A172 (cell line): ENCODE measurements around the gene LBX1. TPM values are rescaled to one million over a fixed set of nuclear protein-coding genes. Genes with fewer than 3 reads are reported as not detected.
A peak's percentile ranks its signal among the peaks of the same experiment; 100 is the strongest.

Experiments
- DNase-seq: peaks from one replicate; pipeline ENCODE4 v3.0.0-alpha.2; 2015; ENCODE audit warnings: low spot score
- total RNA-seq: library from RNA; depleted of rRNA; stranded (reverse); fragments of >200 nt; shearing (Covaris generic); gene quantifications from 2 replicates; pipeline ENCODE4 v1.2.3, GENCODE V29; 2014; rRNA removed

Gene LBX1, protein sequence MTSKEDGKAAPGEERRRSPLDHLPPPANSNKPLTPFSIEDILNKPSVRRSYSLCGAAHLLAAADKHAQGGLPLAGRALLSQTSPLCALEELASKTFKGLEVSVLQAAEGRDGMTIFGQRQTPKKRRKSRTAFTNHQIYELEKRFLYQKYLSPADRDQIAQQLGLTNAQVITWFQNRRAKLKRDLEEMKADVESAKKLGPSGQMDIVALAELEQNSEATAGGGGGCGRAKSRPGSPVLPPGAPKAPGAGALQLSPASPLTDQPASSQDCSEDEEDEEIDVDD
- 1.1 and 1.2 TPM in 2 replicates for total RNA-seq

DNA sequence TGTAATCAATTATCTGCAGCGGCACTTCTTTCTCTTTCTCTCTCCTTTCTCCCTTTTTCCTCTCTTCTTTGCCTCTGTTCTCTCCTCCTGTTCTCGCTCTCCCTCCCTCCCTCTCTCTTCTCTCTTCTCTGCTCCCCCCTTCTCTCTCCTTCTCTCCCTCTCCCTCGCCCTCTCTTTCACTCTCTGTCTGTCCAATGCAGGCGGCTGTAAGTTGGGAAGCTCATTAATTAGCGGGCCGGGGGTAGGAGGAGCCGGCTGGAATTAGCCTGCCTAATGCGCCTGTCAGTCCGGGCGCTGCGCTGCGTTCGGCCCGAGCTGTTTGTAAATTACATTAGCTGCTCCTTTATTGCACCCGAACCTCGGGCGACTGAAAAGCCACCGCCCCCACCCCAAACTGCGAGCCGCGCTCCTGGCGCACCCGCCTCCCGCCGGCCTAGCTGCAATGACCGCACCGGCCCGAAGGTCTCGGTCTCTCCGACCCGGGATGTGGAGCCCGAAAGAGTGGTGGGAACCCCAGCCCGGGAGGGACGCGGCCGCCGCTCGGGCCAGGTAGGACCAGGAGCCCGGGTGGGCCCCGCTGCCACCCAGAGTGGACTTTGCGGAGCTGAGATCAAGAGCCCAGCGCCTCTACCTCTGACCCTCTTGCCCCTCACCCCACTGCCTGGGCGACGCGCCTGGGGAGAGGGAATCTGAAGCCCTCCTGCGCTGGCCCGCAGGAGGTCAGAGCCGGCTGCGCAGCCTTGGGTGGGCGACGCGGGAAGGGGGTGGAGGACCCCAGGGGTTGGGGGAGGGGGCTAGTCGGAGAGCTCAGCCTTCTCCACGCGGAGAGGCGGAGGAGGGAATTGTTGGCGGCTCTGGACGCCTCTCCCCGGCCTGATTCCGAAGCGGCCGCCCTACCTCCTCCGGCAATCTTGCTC, at the start of gene LBX1:
Gene LBX1, minus strand, starts transcription at position 198 of the 917 bp plus-strand sequence. CDS start 648 bp downstream, outside the sequence.
- DNase-seq = no peak

DNA sequence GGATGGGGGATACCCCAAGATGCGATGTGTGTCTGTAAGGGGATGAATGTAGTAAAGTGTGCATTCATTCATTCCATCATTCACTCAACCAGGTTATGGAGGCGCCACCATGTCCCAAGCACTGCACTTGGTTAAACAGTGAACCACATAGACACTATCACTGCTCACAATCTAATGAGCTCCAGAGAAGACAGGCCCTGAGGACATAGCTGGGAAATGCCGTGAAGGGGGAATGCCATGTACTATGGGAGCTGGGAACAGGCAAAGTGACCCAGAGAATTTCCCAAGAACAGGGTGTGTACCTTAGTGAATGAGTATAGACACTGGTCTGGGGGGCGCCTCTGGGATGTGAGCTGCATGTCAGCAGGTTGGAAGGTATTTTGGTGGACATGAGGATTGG, 44.5 kb upstream of the LBX1 start:
- no peak for DNase-seq

DNA sequence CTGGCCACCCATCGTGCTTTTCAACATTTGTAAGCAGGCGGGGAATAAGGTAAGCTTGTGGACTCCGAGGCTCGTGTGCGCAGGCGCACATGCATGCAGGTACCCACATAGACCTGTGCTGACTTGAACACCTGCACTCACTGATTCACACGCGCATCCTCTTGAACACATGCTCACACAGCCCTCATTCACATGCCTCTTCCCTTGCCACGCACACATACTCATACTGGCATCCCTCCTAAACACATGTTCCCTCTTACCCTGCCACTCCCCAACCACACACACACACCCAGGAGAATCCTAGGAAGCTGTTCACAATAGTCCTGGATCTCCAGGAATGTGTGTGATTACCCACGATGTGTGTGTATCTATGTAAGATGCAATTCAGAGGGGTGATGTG, 44.1 kb upstream of the LBX1 start:
- DNase-seq = no peak

GRCh38 chr10:101272229-101272868, 43.1 kb upstream of the LBX1 start:
- peak; percentile 64 for DNase-seq

DNA sequence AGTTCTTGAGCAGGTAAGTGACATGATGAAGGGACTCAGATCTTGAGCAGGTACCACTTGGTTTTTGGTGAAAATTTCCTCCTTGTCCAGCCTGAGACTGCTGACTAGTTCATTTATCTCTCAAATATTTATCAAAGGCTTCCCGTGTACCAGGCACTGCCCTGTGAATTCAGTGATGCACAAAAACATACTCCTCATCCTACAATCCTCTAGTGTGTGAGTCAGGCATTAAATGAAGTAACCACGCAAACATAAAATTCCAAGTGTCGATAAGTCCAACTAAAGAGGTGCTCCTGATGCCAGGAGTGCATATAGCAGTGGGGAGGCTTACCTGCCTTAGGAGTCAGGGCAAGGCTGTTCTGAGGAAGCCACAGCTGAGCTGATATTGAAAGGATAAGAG, 41.5 kb upstream of the LBX1 start:
- DNase-seq = no peak

GRCh38 chr10:101267776-101268175, 38.5 kb upstream of the LBX1 start:
- no peak for DNase-seq

- no peak for DNase-seq
Observed at GRCh38 chr10:101267290-101267680, 38.0 kb upstream of the LBX1 start.

DNA sequence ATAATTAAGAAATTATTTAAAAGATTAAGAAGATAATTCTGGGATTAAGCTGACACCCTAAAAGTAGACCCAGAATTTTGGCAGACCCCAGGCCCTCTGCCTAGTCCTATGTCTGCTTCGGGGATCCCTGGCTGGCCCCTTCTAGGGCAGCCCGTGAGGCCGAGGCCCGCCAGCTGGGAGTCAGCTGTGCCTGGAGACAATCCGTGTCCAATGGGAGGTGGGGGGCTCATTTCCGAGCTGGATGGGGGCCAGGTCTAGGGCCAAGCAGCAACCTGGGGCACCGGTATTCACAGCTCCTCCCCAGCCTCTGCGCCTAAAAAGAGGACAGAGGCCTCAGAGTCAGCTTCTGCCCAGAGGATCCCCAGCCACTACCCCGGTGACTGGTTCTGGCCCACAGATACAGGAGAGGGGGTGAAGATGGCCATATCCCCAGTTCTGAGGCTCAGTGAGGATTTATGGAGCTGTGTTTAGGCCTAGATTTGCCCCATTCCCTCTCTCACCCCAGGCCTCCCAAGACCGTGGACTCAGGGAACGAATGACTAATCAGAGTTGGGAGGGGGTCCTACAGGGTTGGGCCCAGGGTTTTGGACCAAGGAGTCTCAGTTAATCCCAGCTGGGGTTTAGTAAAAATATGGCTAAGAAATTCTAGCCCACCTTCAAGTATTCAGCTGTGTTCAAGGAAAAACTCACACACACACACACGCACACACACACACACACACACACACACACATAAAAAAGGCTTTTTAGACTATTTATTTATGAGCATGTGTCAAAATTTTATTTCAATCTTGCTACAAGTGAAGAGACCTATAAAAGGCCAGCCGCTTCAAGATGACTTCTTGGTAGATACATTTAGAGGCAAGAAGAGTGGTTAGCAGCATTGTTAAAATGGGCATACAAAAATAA, 37.4 kb upstream of the LBX1 start:
- no peak for DNase-seq

DNA sequence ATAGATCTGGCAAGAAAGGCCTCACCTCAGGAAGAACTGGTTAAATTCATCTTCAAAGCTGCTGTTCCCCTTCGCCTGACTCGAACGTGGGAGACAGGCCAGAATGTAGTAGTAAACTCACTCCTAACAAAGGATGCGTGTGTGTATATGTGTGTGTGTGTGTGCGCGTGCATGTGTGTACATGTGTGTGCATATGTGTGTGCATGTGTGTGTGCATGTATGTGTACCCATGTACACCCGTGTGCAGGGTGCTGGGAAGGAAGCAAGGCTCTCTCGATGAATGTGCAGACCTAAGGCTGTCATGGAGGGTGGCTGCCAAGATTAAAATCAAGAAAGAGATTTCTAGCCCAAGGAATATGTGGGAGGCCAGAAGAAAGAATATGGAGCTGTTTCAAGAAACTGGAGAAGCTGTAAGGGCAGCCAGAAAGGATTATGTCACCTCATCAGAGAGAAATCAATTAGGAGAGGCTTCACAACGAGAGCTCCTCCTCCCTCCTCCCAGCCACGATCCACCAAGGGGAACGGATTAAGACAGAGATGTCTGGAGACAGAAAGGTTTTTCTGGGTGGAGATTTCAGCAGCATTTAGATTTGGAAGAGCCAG, 34.0 kb upstream of the LBX1 start:
- DNase-seq = no peak

GRCh38 chr10:101262147-101262546, 32.9 kb upstream of the LBX1 start:
- no peak for DNase-seq

DNA sequence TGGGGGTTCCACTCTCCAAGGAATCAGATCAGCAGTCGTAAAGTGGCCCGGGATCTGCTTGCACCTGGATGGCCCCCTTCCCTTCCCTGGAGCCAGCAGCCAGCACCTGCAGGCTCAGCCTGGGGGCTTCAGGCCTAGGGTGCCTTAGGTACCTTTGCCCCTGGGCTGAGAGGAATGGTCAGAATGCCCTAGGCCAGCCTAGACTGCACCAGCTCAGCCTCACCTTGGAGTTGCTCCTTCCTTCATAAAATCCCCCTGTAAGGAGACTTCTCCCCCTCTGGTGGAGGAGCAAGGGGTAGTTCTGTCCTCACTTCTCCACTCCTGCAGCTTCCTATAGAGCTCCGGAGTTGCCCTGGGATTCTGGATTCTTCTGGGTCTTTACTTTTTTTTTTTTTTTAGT, 32.4 kb upstream of the LBX1 start:
- no peak for DNase-seq

DNA sequence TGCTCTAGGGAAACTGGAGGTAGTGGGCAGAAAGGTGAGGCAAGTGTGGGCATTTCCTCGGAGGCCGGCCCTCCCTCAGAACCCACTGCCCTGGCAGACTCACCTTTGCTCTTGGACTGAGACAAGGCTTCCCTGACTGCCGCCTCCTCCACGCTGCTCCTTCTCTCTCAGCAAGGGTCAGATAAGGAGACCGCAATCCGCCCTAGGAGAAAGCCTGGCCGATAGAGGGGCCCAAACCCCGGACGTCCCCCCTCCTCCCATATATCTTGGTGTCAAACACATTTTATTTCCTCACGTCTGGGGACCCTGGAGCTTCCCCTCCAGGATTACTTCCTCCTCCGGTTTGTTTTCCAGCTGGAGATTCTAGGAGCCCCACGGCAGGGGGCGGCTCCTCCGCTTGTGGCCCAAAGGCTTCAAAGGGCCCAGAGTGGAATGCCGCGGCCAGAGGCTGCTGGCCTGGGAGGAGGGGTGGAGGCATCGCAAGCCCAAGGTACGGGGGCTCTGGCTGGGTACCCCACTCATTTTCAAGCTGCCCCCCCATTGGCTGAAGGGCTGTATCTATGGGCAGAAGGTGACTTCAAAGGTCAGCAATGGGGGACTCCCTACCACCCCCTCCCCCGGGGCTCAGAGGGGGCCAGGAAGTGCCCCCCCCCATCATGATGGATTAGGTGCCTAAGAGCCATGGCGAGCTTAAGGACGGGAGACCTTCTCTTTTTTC, 31.7 kb upstream of the LBX1 start:
- DNase-seq = no peak

GRCh38 chr10:101258179-101258885, 29.1 kb upstream of the LBX1 start:
- DNase-seq = peak; percentile 29

GRCh38 chr10:101257491-101257890, 28.2 kb upstream of the LBX1 start:
- no peak for DNase-seq

DNA sequence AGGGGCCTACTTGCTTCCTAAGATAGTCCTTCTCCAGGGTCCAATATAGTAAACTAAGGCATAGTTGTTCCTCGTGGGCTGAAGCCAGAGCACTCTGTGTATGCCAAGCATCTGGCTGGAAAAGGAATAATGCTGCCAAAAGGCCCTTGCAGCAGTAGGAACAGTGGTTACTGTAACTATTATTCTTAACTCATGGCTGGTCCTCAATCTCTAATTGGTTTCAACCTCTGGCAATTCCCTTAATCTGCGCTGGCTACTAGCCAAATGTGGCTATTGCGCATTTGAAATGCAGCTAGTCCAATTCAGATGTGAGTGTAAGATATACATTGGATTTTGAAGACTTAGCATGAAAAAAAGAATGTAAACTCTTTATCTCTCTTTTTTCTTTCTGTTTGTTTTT, 27.8 kb upstream of the LBX1 start:
- no peak for DNase-seq

GRCh38 chr10:101256387-101256786, 27.1 kb upstream of the LBX1 start:
- no peak for DNase-seq

DNA sequence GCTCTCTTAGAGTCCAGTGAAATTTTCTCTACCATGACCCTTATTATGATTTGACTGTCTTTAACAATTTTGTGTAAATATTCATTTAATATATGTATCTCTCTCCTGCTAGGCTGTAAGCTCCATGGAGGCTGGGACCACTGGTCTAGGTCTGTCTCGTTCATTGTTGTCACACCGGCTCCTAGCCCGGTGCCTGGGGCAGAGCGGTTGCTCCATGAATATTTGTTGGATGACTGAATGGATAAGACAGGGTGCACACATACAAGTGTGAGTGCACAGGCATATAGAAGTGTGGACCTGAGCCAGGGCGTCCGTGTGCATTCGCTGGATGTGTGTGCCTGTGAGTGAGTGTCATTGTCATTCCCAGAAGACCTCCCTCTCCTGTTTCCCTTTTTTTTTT, 20.9 kb upstream of the LBX1 start:
- no peak for DNase-seq

DNA sequence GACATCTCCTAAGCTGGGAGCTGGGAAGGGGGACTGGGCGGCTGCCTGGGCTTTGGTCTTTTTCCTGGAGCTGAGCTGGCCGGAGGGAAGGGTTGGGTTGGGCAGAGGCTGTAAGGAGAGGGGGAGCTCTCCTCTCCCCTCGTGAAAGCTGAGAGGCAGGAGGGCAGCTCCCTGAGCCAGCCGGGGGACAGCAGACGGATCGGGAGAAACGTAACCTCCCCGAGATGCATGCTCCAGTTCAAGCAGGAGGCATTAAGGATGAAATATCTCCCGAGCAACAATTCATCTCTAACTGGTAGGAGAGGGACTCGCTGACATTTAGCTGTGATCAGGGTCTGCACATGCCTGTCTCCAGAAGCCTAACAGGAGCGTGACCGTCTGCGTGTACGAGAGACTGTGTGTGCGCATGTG, 19.9 kb upstream of the LBX1 start:
- DNase-seq = no peak

- no peak for DNase-seq
Observed at GRCh38 chr10:101246639-101247038, 17.4 kb upstream of the LBX1 start.
